DOHH2 (cell line): ENCODE measurements around the gene DAZAP2.

Experiments used
- CTCF ChIP-seq: fragments of 200-600 bp; sonication (generic); IDR thresholded peaks from one replicate; pipeline ENCODE4 v1.5.1; 2014; ENCODE audit warnings: antibody characterized with exemption, mild to moderate bottlenecking, low read depth, low read length; ENCODE audit not compliant: poor library complexity, severe bottlenecking
- EZH2phosphoT487 ChIP-seq: fragments of 200-600 bp; sonication (generic); IDR thresholded peaks from 2 replicates; pipeline ENCODE4 v1.6.1; 2017; ENCODE audit warnings: borderline replicate concordance, mild to moderate bottlenecking, antibody characterized with exemption, low read length, moderate library complexity, mixed read lengths

DNA sequence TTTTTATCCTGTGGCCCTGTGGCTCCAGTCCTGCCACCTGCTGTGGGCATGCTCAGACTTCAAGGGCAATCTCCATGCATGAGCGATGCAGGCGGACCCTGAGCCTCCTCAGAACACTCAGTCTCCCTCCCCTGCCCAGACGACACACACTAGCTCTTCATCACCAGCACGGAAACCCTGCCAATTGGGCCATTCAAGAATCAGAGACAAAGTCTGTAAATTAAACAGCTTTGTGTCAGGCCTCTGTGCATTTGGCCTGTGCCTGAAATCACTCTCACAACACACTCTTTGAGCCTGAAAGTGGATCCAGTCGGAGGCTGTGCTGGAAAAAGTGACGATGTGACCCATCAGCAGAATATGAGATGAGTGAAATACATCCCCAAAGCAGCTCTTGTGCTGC is 33.3 kb upstream of the DAZAP2 start:
- TF ChIP-seq CTCF (no peak), EZH2phosphoT487 (no peak)
